ENCODE data around the gene ERGIC1.

Gene ERGIC1

GRCh38 chr5:172858511-172858989, 24.5 kb downstream of the ERGIC1 start:
- Histone ChIP-seq H3K36me3 (ENCODE audit: control insufficient read depth, insufficient read depth, low read length) (peaks cover 11% of the 10 kb centered on the region), H3K27me3 (replicated peaks; ENCODE audit: control insufficient read depth, insufficient read depth, low read length) (no peaks in the 10 kb centered on the region), H3K4me3 (replicated peaks; ENCODE audit: low read depth, low read length) (no peak overlapping the region)
- TF ChIP-seq, protein P1, sequence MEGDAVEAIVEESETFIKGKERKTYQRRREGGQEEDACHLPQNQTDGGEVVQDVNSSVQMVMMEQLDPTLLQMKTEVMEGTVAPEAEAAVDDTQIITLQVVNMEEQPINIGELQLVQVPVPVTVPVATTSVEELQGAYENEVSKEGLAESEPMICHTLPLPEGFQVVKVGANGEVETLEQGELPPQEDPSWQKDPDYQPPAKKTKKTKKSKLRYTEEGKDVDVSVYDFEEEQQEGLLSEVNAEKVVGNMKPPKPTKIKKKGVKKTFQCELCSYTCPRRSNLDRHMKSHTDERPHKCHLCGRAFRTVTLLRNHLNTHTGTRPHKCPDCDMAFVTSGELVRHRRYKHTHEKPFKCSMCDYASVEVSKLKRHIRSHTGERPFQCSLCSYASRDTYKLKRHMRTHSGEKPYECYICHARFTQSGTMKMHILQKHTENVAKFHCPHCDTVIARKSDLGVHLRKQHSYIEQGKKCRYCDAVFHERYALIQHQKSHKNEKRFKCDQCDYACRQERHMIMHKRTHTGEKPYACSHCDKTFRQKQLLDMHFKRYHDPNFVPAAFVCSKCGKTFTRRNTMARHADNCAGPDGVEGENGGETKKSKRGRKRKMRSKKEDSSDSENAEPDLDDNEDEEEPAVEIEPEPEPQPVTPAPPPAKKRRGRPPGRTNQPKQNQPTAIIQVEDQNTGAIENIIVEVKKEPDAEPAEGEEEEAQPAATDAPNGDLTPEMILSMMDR (IDR thresholded peaks at IDR 0.05; ENCODE audit: insufficient read depth, low read length, poor library complexity, severe bottlenecking): no peak
- DNase-seq (ENCODE audit: extremely low read depth, insufficient read length): no peak

DNA sequence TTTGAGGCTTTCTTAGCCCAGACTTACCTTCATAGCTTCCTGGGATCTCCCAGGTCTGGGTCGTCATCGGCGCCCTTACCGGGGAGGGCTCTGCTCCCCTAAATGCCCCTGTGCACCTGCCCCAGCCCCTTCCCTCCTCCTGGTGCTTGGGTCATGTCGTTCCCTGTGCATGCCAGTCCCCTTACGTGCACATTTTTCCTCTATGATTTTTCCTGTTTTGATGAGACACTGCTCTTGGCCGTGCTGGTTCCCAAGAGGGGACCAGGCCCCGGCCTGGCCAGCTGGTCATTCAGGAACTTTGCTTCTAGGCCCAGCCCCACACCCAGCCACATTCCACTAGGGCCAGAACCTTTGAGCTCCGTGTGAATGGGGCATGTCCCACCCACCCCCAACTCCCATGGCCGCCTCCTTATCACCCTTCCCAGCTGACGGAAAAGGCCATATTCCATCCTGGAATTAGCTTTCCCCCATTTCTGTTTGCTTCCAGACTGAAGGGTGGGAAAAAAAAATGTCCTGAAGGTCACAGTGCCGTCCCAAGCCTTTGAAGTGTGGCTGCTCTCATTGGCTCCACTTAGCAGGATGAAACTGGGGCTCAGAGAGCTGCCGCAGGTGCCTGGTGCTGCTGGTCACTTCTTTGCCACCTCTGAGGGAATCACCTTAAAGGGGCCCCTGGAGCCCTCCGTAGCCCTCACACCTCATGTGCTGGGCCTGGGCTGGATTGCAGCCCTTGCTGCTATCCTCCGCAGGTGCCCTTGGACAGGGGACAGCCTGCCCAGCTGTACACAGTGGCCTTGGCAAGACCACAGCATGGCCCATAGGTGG, 25.1 kb downstream of the ERGIC1 start:
- TF ChIP-seq, protein P1 (IDR thresholded peaks at IDR 0.05; ENCODE audit: insufficient read depth, low read length, poor library complexity, severe bottlenecking): no peak
- Histone ChIP-seq H3K27me3 (replicated peaks; ENCODE audit: control insufficient read depth, insufficient read depth, low read length) (no peaks in the 10 kb centered on the region), H3K4me3 (replicated peaks; ENCODE audit: low read depth, low read length) (no peak overlapping the region), H3K36me3 (ENCODE audit: control insufficient read depth, insufficient read depth, low read length) (peaks cover 11% of the 10 kb centered on the region)
- no peak for DNase-seq (ENCODE audit: extremely low read depth, insufficient read length)

GRCh38 chr5:172859966-172860365, 25.9 kb downstream of the ERGIC1 start:
- TF ChIP-seq, protein P1 (IDR thresholded peaks at IDR 0.05; ENCODE audit: insufficient read depth, low read length, poor library complexity, severe bottlenecking): no peak
- Histone ChIP-seq H3K27me3 (replicated peaks; ENCODE audit: control insufficient read depth, insufficient read depth, low read length) (no peaks in the 10 kb centered on the region), H3K4me3 (replicated peaks; ENCODE audit: low read depth, low read length) (no peak overlapping the region), H3K36me3 (ENCODE audit: control insufficient read depth, insufficient read depth, low read length) (peaks cover 11% of the 10 kb centered on the region)
- no peak for DNase-seq (ENCODE audit: extremely low read depth, insufficient read length)

DNA sequence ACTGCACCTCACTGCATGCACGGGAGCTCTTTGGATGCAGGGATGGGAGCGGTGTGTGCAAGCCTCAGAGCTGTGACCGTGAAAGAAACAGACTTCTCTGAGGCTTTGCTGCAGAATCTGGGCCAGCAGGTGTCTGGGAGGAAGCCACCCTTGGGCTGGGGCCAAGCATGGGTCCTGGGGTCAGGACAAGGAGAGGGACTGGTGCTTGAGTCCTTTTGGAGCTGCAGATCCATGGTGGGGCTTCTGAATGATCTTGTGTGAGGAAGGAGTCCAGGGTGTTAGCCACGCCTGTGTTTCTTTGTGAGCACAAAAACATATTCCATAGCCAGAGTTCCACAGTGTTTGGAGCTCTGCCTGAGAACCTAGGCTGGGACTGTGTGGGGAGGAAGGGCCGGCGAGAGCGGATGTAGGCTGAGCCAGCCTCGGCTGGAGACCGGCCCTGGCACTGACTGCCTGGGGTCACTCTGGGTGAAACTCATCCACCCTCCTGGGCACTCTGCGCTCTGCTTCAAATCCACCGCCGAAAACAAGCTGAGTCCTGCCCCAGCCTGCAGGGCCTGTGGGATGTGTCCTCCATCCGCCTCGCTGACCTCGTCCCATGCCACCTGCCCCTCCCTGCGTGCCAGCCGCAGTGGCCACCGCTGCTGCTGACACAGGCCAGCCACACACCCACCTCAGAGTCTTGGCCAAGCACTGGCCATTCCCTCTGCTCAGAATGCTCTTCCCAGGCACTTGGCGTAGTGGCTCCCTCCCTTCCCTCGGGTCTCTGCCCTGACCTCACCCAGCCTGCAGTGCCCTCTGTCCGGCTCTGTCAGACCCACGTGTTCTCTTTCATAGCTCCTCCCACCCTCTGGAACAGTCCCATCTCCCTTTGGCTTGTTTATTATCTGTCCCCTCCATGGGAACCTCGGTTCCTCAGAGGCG, 26.7 kb downstream of the ERGIC1 start:
- DNase-seq (ENCODE audit: extremely low read depth, insufficient read length): no peak
- H3K4me3 ChIP-seq (replicated peaks; ENCODE audit: low read depth, low read length): no peak overlapping the region

GRCh38 chr5:172861461-172861860, 27.4 kb downstream of the ERGIC1 start:
- DNase-seq (ENCODE audit: extremely low read depth, insufficient read length): no peak
- peaks cover 5% of the 10 kb centered on the region for H3K36me3 ChIP-seq (ENCODE audit: control insufficient read depth, insufficient read depth, low read length)
- TF ChIP-seq, protein P1 (IDR thresholded peaks at IDR 0.05; ENCODE audit: insufficient read depth, low read length, poor library complexity, severe bottlenecking): no peak

More for the DNA sequence above, 26.7 kb downstream of the ERGIC1 start:
- TF ChIP-seq, protein P1 (IDR thresholded peaks at IDR 0.05; ENCODE audit: insufficient read depth, low read length, poor library complexity, severe bottlenecking): no peak
- no peaks in the 10 kb centered on the region for H3K27me3 ChIP-seq (replicated peaks; ENCODE audit: control insufficient read depth, insufficient read depth, low read length)
- peaks cover 5% of the 10 kb centered on the region for H3K36me3 ChIP-seq (ENCODE audit: control insufficient read depth, insufficient read depth, low read length)

More at GRCh38 chr5:172861461-172861860, 27.4 kb downstream of the ERGIC1 start:
- Histone ChIP-seq H3K27me3 (replicated peaks; ENCODE audit: control insufficient read depth, insufficient read depth, low read length) (no peaks in the 10 kb centered on the region), H3K4me3 (replicated peaks; ENCODE audit: low read depth, low read length) (no peak overlapping the region)
